CD4-positive, CD25-positive, alpha-beta regulatory T cell (primary cell): ENCODE results near the gene AMIGO2. TPM values are rescaled to one million over a fixed set of nuclear protein-coding genes. Genes with fewer than 3 reads are reported as not detected.
"Not testable (repeated sequence)": the region's sequence is repeated elsewhere in the genome, so short reads cannot be mapped to it uniquely, and the experiment has no call there.

Experiments used
- ATAC-seq, 2 donors: fragments of 150-1000 bp; cut with Tn5 transposase; one replicate each; pipeline ENCODE4 v1.10.0; 2021; ENCODE audit warnings: low read depth in 2 of 2, moderate number of reproducible peaks in 2 of 2, moderate library complexity in 1 of 2
- DNase-seq, 3 donors: peaks; one replicate each; pipeline versions ENCODE4 v3.0.0 to v3.0.0-alpha.2; 2012 to 2022; ENCODE audit warnings: mixed read lengths in 1 of 3
- H3K27ac ChIP-seq: one replicate; pipeline ENCODE4 v1.7.0; 2013; ENCODE audit warnings: mild to moderate bottlenecking, low read length; ENCODE audit not compliant: insufficient read depth, poor library complexity, severe bottlenecking
- H3K27me3 ChIP-seq: one replicate; pipeline ENCODE4 v1.7.0; 2013; ENCODE audit warnings: low read length; ENCODE audit not compliant: control insufficient read depth, insufficient read depth
- H3K36me3 ChIP-seq: one replicate; pipeline ENCODE4 v1.7.0; 2013; ENCODE audit warnings: mild to moderate bottlenecking, low read length, moderate library complexity; ENCODE audit not compliant: control insufficient read depth, insufficient read depth
- H3K4me1 ChIP-seq: 2 replicates; pipeline ENCODE4 v1.7.0; 2013; ENCODE audit warnings: mild to moderate bottlenecking, low read length; ENCODE audit not compliant: insufficient read depth, control insufficient read depth, poor library complexity, severe bottlenecking
- H3K4me3 ChIP-seq: one replicate; pipeline ENCODE4 v1.7.0; 2013; ENCODE audit warnings: low read depth, mild to moderate bottlenecking, low read length, moderate library complexity
- H3K9me3 ChIP-seq, 2 experiments: 1 replicate in 1 of 2; 2 replicates in 1 of 2; pipeline ENCODE4 v1.7.0; 2013; ENCODE audit warnings: low read length in 2 of 2, mild to moderate bottlenecking in 1 of 2, moderate library complexity in 1 of 2; ENCODE audit not compliant: control insufficient read depth in 2 of 2
- H3K27ac Mint-ChIP-seq, 3 donors: one replicate each; pipeline ENCODE4 v1.8.0; 2020 to 2022; ENCODE audit warnings: mild to moderate bottlenecking in 3 of 3, mixed read lengths in 3 of 3, moderate library complexity in 2 of 3
- H3K27me3 Mint-ChIP-seq: one replicate; pipeline ENCODE4 v1.8.0; 2022; ENCODE audit warnings: mild to moderate bottlenecking, mixed read lengths
- H3K36me3 Mint-ChIP-seq: one replicate; pipeline ENCODE4 v1.8.0; 2020; ENCODE audit warnings: mixed read lengths
- H3K4me1 Mint-ChIP-seq, 4 donors: one replicate each; pipeline ENCODE4 v1.8.0; 2020 to 2022; ENCODE audit warnings: mixed read lengths in 4 of 4, mild to moderate bottlenecking in 1 of 4
- H3K4me3 Mint-ChIP-seq, 4 donors: one replicate each; pipeline ENCODE4 v1.8.0; 2020 to 2022; ENCODE audit warnings: mild to moderate bottlenecking in 4 of 4, mixed read lengths in 4 of 4, moderate library complexity in 3 of 4
- H3K9me3 Mint-ChIP-seq, 7 donors: one replicate each; pipeline ENCODE4 v1.8.0; 2020 to 2022; ENCODE audit warnings: mixed read lengths in 7 of 7, mild to moderate bottlenecking in 3 of 7, moderate library complexity in 2 of 7
- polyA plus RNA-seq, 4 donors: library from polyadenylated mRNA; unstranded; fragments of 300-500 nt; fragmentation: Illumina TruSeq; gene quantifications; one replicate each; pipeline ENCODE4 v1.2.3, GENCODE V29; 2021
- total RNA-seq: library from RNA; stranded (reverse); gene quantifications from one replicate; pipeline ENCODE4 v1.2.3, GENCODE V29; 2022

AMIGO2 gene
- total and polyA plus RNA-seq, 5 donors from 2014 or later: 7.2 to 12.9 (median 10.8) TPM

- ATAC-seq: no peak
- H3K4me3 ChIP-seq: no peak overlapping the region
- no peak overlapping the region for H3K27ac ChIP-seq
- Mint-ChIP-seq H3K36me3 (no peaks in the 10 kb centered on the region), H3K4me1 (peaks cover 0 to 7% (median 2%) of the 10 kb centered on the region in 4 donors), H3K27me3 (no peaks in the 10 kb centered on the region), H3K4me3 (no peak overlapping the region), H3K27ac (peak overlapping the region in 2 of 3 donors; percentile 9 to 55), H3K9me3 (no peaks in the 10 kb centered on the region)
- H3K27me3 ChIP-seq: no peaks in the 10 kb centered on the region
- H3K4me1 ChIP-seq: no peaks in the 10 kb centered on the region
- no peak for DNase-seq
- no peaks in the 10 kb centered on the region for H3K9me3 ChIP-seq
- no peaks in the 10 kb centered on the region for H3K36me3 ChIP-seq
Observed at GRCh38 chr12:47068539-47068938, 11.2 kb downstream of the AMIGO2 start.

GRCh38 chr12:47067771-47068431, 11.9 kb downstream of the AMIGO2 start:
- H3K4me3 ChIP-seq: no peak overlapping the region

GRCh38 chr12:47067176-47067575, 12.6 kb downstream of the AMIGO2 start:
- DNase-seq (no peak), ATAC-seq (no peak)
- Mint-ChIP-seq H3K27ac (peak overlapping the region in 1 of 3 donors; percentile 10), H3K4me1 (peaks cover 0 to 7% (median 4%) of the 10 kb centered on the region in 4 donors), H3K9me3 (no peaks in the 10 kb centered on the region), H3K4me3 (no peak overlapping the region), H3K36me3 (no peaks in the 10 kb centered on the region), H3K27me3 (no peaks in the 10 kb centered on the region)
- Histone ChIP-seq H3K36me3 (no peaks in the 10 kb centered on the region), H3K27me3 (no peaks in the 10 kb centered on the region), H3K9me3 (no peaks in the 10 kb centered on the region), H3K4me3 (no peak overlapping the region), H3K27ac (no peak overlapping the region), H3K4me1 (no peaks in the 10 kb centered on the region)

More at GRCh38 chr12:47067771-47068431, 11.9 kb downstream of the AMIGO2 start:
- H3K36me3 ChIP-seq: no peaks in the 10 kb centered on the region
- H3K9me3 ChIP-seq: no peaks in the 10 kb centered on the region
- Mint-ChIP-seq H3K4me1 (peaks cover 0 to 7% (median 4%) of the 10 kb centered on the region in 4 donors), H3K4me3 (no peak overlapping the region), H3K27ac (peak overlapping the region in 1 of 3 donors; percentile 10), H3K27me3 (no peaks in the 10 kb centered on the region), H3K36me3 (no peaks in the 10 kb centered on the region), H3K9me3 (no peaks in the 10 kb centered on the region)
- ATAC-seq: no peak
- DNase-seq: no peak
- H3K27ac ChIP-seq: no peak overlapping the region
- no peaks in the 10 kb centered on the region for H3K27me3 ChIP-seq
- H3K4me1 ChIP-seq: no peaks in the 10 kb centered on the region

GRCh38 chr12:47066278-47067025, 13.3 kb downstream of the AMIGO2 start:
- H3K36me3 Mint-ChIP-seq: no peaks in the 10 kb centered on the region
- no peak overlapping the region for H3K27ac Mint-ChIP-seq
- no peak for ATAC-seq

GRCh38 chr12:47065546-47065945, 14.2 kb downstream of the AMIGO2 start:
- ATAC-seq: no peak
- no peak overlapping the region for H3K27ac ChIP-seq
- Mint-ChIP-seq H3K4me3 (no peak overlapping the region), H3K36me3 (no peaks in the 10 kb centered on the region), H3K27me3 (no peaks in the 10 kb centered on the region), H3K9me3 (peaks cover 0 to 1% (median 0%) of the 10 kb centered on the region in 7 donors), H3K4me1 (peaks cover 0 to 5% (median 1%) of the 10 kb centered on the region in 4 donors), H3K27ac (no peak overlapping the region)
- no peaks in the 10 kb centered on the region for H3K4me1 ChIP-seq
- H3K36me3 ChIP-seq: no peaks in the 10 kb centered on the region
- no peak for DNase-seq
- no peak overlapping the region for H3K4me3 ChIP-seq
- no peaks in the 10 kb centered on the region for H3K9me3 ChIP-seq
- H3K27me3 ChIP-seq: no peaks in the 10 kb centered on the region

More at GRCh38 chr12:47066278-47067025, 13.3 kb downstream of the AMIGO2 start:
- Mint-ChIP-seq H3K27me3 (no peaks in the 10 kb centered on the region), H3K4me3 (no peak overlapping the region), H3K9me3 (no peaks in the 10 kb centered on the region), H3K4me1 (peaks cover 0 to 7% (median 4%) of the 10 kb centered on the region in 4 donors)
- peak in 1 of 3 donors; percentile 36 for DNase-seq
- no peaks in the 10 kb centered on the region for H3K36me3 ChIP-seq
- no peaks in the 10 kb centered on the region for H3K9me3 ChIP-seq
- H3K27ac ChIP-seq: no peak overlapping the region
- H3K4me1 ChIP-seq: no peaks in the 10 kb centered on the region
- no peaks in the 10 kb centered on the region for H3K27me3 ChIP-seq
- H3K4me3 ChIP-seq: no peak overlapping the region

- H3K27me3 Mint-ChIP-seq, ATAC-seq, H3K36me3 ChIP-seq, H3K4me3 ChIP-seq, H3K27ac ChIP-seq, H3K4me1 ChIP-seq, H3K9me3 ChIP-seq, H3K36me3 Mint-ChIP-seq, H3K9me3 Mint-ChIP-seq, H3K4me3 Mint-ChIP-seq, DNase-seq, H3K27me3 ChIP-seq, H3K4me1 Mint-ChIP-seq: not testable (repeated sequence)
- peak overlapping the region in 1 of 3 donors; percentile 50 for H3K27ac Mint-ChIP-seq
Observed at GRCh38 chr12:47058640-47059039, 21.1 kb downstream of the AMIGO2 start.

- H3K27me3 ChIP-seq, H3K4me1 ChIP-seq, H3K36me3 Mint-ChIP-seq, H3K4me1 Mint-ChIP-seq, ATAC-seq, H3K4me3 Mint-ChIP-seq, H3K36me3 ChIP-seq, H3K4me3 ChIP-seq, H3K27ac Mint-ChIP-seq, H3K9me3 ChIP-seq, H3K27ac ChIP-seq, DNase-seq, H3K27me3 Mint-ChIP-seq: not testable (repeated sequence)
- H3K9me3 Mint-ChIP-seq: peaks cover 0 to 11% (median 4%) of the 10 kb centered on the region in 7 donors
Observed at GRCh38 chr12:47056944-47057343, 22.8 kb downstream of the AMIGO2 start.
